ENCODE results near the gene AOPEP.

AOPEP gene

DNA sequence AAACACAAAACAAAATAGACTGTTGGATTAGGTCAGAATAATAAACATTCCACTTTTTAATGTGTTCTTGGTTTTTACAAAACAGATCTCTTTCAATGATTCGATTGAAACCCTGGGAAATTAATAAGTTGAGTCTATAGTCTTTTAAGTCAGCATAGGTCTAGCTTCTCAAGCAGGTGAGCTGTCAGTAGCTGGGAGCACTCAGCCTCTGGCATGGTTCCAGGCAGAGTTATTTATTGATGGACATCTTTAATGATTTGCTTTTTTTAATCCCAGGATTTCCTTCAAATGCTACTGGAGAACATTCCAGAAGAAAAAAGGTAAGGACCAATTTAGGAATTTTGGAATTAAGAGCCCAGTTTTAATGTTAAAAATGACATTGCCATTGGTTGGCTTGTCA, 241.0 kb downstream of the AOPEP start:
- TF ChIP-seq, protein P1, sequence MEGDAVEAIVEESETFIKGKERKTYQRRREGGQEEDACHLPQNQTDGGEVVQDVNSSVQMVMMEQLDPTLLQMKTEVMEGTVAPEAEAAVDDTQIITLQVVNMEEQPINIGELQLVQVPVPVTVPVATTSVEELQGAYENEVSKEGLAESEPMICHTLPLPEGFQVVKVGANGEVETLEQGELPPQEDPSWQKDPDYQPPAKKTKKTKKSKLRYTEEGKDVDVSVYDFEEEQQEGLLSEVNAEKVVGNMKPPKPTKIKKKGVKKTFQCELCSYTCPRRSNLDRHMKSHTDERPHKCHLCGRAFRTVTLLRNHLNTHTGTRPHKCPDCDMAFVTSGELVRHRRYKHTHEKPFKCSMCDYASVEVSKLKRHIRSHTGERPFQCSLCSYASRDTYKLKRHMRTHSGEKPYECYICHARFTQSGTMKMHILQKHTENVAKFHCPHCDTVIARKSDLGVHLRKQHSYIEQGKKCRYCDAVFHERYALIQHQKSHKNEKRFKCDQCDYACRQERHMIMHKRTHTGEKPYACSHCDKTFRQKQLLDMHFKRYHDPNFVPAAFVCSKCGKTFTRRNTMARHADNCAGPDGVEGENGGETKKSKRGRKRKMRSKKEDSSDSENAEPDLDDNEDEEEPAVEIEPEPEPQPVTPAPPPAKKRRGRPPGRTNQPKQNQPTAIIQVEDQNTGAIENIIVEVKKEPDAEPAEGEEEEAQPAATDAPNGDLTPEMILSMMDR (IDR thresholded peaks at IDR 0.05; ENCODE audit: extremely low read depth, insufficient read depth, missing control alignments), result no peak
- in situ Hi-C loops (cut with MboI; ENCODE audit: low pct_unique_long_range_greater_than_20kb, low sequenced_read_pairs, unreplicated experiment), result no loop called here
- no peak for DNase-seq (ENCODE audit: low spot score)

- DNase-seq (ENCODE audit: low spot score), result no peak
- TF ChIP-seq, protein P1 (IDR thresholded peaks at IDR 0.05; ENCODE audit: extremely low read depth, insufficient read depth, missing control alignments), result no peak
- in situ Hi-C loops (cut with MboI; ENCODE audit: low pct_unique_long_range_greater_than_20kb, low sequenced_read_pairs, unreplicated experiment), result no loop called here
These were observed 245.1 kb downstream of the AOPEP start for GRCh38 chr9:94971378-94972131.

DNA sequence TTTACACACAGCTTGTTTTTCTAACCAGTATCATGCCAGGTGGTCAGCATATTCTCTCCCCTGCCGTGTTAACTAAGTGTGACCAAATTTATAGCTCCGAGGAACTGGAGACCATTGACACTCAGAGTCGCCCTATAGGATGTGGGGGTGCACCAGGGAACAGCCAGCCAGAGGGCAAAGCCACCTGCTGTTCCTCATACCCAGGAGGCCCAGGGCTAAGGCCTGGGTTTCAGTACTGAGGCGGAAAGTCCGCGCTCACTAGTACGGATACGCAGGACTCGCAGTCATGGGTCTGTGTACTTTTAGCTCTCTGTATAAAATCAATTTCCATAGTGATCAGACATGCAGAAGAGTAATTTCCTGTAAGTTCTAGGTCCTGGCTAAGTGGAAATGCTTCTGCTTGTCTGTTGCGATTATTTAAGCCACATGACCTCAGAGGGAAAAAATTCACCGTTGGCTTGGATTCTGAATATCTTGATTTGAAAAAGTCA, 247.0 kb downstream of the AOPEP start:
- TF ChIP-seq, protein P1 (IDR thresholded peaks at IDR 0.05; ENCODE audit: extremely low read depth, insufficient read depth, missing control alignments), result no peak
- in situ Hi-C loops (cut with MboI; ENCODE audit: low pct_unique_long_range_greater_than_20kb, low sequenced_read_pairs, unreplicated experiment), result no loop called here
- DNase-seq (ENCODE audit: low spot score), result no peak

GRCh38 chr9:94974154-94974879, 247.8 kb downstream of the AOPEP start:
- in situ Hi-C loops (cut with MboI; ENCODE audit: low pct_unique_long_range_greater_than_20kb, low sequenced_read_pairs, unreplicated experiment), result no loop called here
- no peak for DNase-seq (ENCODE audit: low spot score)
- TF ChIP-seq, protein P1 (IDR thresholded peaks at IDR 0.05; ENCODE audit: extremely low read depth, insufficient read depth, missing control alignments), result no peak

- in situ Hi-C loops (cut with MboI; ENCODE audit: low pct_unique_long_range_greater_than_20kb, low sequenced_read_pairs, unreplicated experiment), result no loop called here
- TF ChIP-seq, protein P1 (IDR thresholded peaks at IDR 0.05; ENCODE audit: extremely low read depth, insufficient read depth, missing control alignments), result no peak
- no peak for DNase-seq (ENCODE audit: low spot score)
These were observed 249.0 kb downstream of the AOPEP start for GRCh38 chr9:94975480-94975879.

- in situ Hi-C loops (cut with MboI; ENCODE audit: low pct_unique_long_range_greater_than_20kb, low sequenced_read_pairs, unreplicated experiment), result no loop called here
- TF ChIP-seq, protein P1 (IDR thresholded peaks at IDR 0.05; ENCODE audit: extremely low read depth, insufficient read depth, missing control alignments), result no peak
- no peak for DNase-seq (ENCODE audit: low spot score)
These were observed 249.6 kb downstream of the AOPEP start for GRCh38 chr9:94976077-94976476.

Measured in GM13977 (cell line).